Spleen (tissue), 11 donors: Measurements from ENCODE around the gene WDR4. TPM values are rescaled to one million over a fixed set of nuclear protein-coding genes. Genes with fewer than 3 reads are reported as not detected.
A peak's percentile ranks its signal among the peaks of the same experiment; 100 is the strongest.

ENCODE experiments used
- DNase-seq: peaks from one replicate; pipeline ENCODE4 v3.0.0-alpha.2; 2020
- H3K27ac ChIP-seq, 8 donors: fragments of 200-600 bp; sonication (generic) in 7 of 8; 1 replicate in 4 of 8; 2 replicates in 4 of 8; pipeline versions ENCODE4 v1.5.0 to v1.8.0; 2016 to 2021; ENCODE audit warnings: inconsistent platforms in 4 of 8, mild to moderate bottlenecking in 4 of 8, moderate library complexity in 1 of 8
- H3K27me3 ChIP-seq, 7 donors: fragments of 200-600 bp; sonication (generic) in 6 of 7; replicated peaks in 1 of 7; 1 replicate in 4 of 7; 2 replicates in 3 of 7; pipeline versions ENCODE4 v1.5.0 to v1.8.0; 2016 to 2021; ENCODE audit warnings: inconsistent platforms in 3 of 7, mild to moderate bottlenecking in 1 of 7
- H3K36me3 ChIP-seq, 6 donors: fragments of 200-600 bp; sonication (generic) in 5 of 6; 1 replicate in 4 of 6; 2 replicates in 2 of 6; pipeline versions ENCODE4 v1.5.0 to v1.8.0; 2016 to 2021; ENCODE audit warnings: inconsistent platforms in 2 of 6
- H3K4me1 ChIP-seq, 6 donors: fragments of 200-600 bp; sonication (generic) in 5 of 6; 1 replicate in 3 of 6; 2 replicates in 3 of 6; pipeline versions ENCODE4 v1.5.0 to v1.8.0; 2016 to 2021; ENCODE audit warnings: inconsistent platforms in 3 of 6
- H3K4me3 ChIP-seq, 8 donors: fragments of 200-600 bp; sonication (generic) in 7 of 8; 1 replicate in 4 of 8; 2 replicates in 4 of 8; pipeline versions ENCODE4 v1.5.0 to v1.8.0; 2016 to 2021; ENCODE audit warnings: inconsistent platforms in 4 of 8, mild to moderate bottlenecking in 4 of 8, moderate library complexity in 2 of 8
- H3K9me3 ChIP-seq, 8 donors: fragments of 200-600 bp; sonication (generic) in 7 of 8; 1 replicate in 4 of 8; 2 replicates in 4 of 8; pipeline versions ENCODE4 v1.5.0 to v1.8.0; 2016 to 2021; ENCODE audit warnings: inconsistent platforms in 4 of 8
- POLR2A ChIP-seq, 3 donors: fragments of 450-650 bp; IDR thresholded peaks; one replicate each; pipeline ENCODE4 v1.5.1; 2017; ENCODE audit warnings: antibody characterized with exemption in 3 of 3, mild to moderate bottlenecking in 1 of 3
- POLR2AphosphoS5 ChIP-seq, 3 donors: sonication (generic); formaldehyde crosslinking; IDR thresholded peaks; one replicate each; pipeline ENCODE4 v1.5.1; 2017; ENCODE audit warnings: antibody characterized with exemption in 3 of 3
- WGBS, 5 donors: extraction: QIAGEN DNeasy Blood & Tissue Kit in 3 of 5; methylation state at CpG; one replicate each; pipeline versions ENCODE4 v1.1.5 to v1.1.7; 2013 to 2018; 5-methylcytosine and 5-hydroxymethylcytosine counted together
- intact Hi-C: fragments of 100-400 bp; cut with DNase I; formaldehyde crosslinking; loops from one replicate; pipeline ENCODE4 v1.15.0; 2023; ENCODE audit warnings: low total_unique reads
- polyA plus RNA-seq, 3 donors: library from polyadenylated mRNA; stranded (reverse); fragments of 200-250 nt; gene quantifications; one replicate each; pipeline ENCODE4 v1.2.1, GENCODE V29; 2013
- total RNA-seq, 7 donors: library from RNA; depleted of rRNA in 3 of 7; stranded (reverse); fragments of >200 nt in 3 of 7; fragmentation: NEBNext Ultra II Directional in 4 of 7; extraction: Animal tissue kit (Norgen Biotek cat#: 25700) in 4 of 7; gene quantifications; one replicate each; pipeline versions ENCODE4 v1.1.0 to v1.2.1, GENCODE V29; 2016 to 2021
- TF ChIP-seq, protein P1 (sequence below), 11 experiments: fragments of 200-600 bp in 7 of 11; fragments of 450-650 bp in 4 of 11; sonication (generic) in 4 of 11; IDR thresholded peaks in 8 of 11; conservative IDR thresholded peaks in 3 of 11; 1 replicate in 7 of 11; 2 replicates in 4 of 11; pipeline versions ENCODE4 v1.4.0 to v1.8.0; 2016 to 2021; ENCODE audit warnings: antibody characterized with exemption in 11 of 11, inconsistent platforms in 4 of 11, mild to moderate bottlenecking in 1 of 11
- donor health status: healthy with polysubstance abuse.
- donor health status: DM: no; HTN: no; CAD: no; lungs with moderate emphysema.
- donor health status: DM: no; HTN: no; CAD: no.
- donor health status: Bipolar disorder and iron deficiency.
- donor health status: healthy.
- donor health status: DM: no; HTN: no; CAD: no.
- donor health status: DM: yes; HTN: yes; CAD: no.

Gene WDR4
- total and polyA plus RNA-seq, 10 donors, result 6.1 to 31.3 (median 18.5) TPM

GRCh38 chr21:42905195-42905594, 25.9 kb upstream of the WDR4 start:
- Histone ChIP-seq H3K27ac (no peak overlapping the region), H3K27me3 (no peaks in the 10 kb centered on the region), H3K4me3 (no peak overlapping the region), H3K9me3 (no peaks in the 10 kb centered on the region), H3K36me3 (peaks cover 0 to 100% (median 69%) of the 10 kb centered on the region in 6 donors), H3K4me1 (peaks cover 0 to 20% (median 0%) of the 10 kb centered on the region in 6 donors)
- 92 to 98% (median 97%) methylated on average over 8 of the region's 8 CpGs for WGBS, 5 donors
- no peak for DNase-seq
- intact Hi-C loops, result no loop called here
- TF ChIP-seq POLR2A (IDR thresholded peaks at IDR 0.05) (no peak), POLR2AphosphoS5 (IDR thresholded peaks at IDR 0.05) (no peak)
- TF ChIP-seq, protein P1, sequence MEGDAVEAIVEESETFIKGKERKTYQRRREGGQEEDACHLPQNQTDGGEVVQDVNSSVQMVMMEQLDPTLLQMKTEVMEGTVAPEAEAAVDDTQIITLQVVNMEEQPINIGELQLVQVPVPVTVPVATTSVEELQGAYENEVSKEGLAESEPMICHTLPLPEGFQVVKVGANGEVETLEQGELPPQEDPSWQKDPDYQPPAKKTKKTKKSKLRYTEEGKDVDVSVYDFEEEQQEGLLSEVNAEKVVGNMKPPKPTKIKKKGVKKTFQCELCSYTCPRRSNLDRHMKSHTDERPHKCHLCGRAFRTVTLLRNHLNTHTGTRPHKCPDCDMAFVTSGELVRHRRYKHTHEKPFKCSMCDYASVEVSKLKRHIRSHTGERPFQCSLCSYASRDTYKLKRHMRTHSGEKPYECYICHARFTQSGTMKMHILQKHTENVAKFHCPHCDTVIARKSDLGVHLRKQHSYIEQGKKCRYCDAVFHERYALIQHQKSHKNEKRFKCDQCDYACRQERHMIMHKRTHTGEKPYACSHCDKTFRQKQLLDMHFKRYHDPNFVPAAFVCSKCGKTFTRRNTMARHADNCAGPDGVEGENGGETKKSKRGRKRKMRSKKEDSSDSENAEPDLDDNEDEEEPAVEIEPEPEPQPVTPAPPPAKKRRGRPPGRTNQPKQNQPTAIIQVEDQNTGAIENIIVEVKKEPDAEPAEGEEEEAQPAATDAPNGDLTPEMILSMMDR (IDR thresholded peaks at IDR 0.05 in 8 of 11, conservative IDR thresholded peaks at IDR 0.05 in 3 of 11), result no peak

- H3K4me3 ChIP-seq, result no peak overlapping the region
- WGBS, 5 donors, result 93 to 98% (median 95%) methylated on average over 11 of the region's 11 CpGs
- H3K27ac ChIP-seq, result no peak overlapping the region
- H3K27me3 ChIP-seq, result no peaks in the 10 kb centered on the region
- H3K4me1 ChIP-seq, result peaks cover 0 to 27% (median under 1%) of the 10 kb centered on the region in 6 donors
- intact Hi-C loops, result no loop called here
- no peaks in the 10 kb centered on the region for H3K9me3 ChIP-seq
- TF ChIP-seq POLR2A (IDR thresholded peaks at IDR 0.05) (no peak), POLR2AphosphoS5 (IDR thresholded peaks at IDR 0.05) (no peak)
- TF ChIP-seq, protein P1 (IDR thresholded peaks at IDR 0.05 in 8 of 11, conservative IDR thresholded peaks at IDR 0.05 in 3 of 11), result no peak
- no peak for DNase-seq
- H3K36me3 ChIP-seq, result peaks cover 0 to 100% (median 66%) of the 10 kb centered on the region in 6 donors
Measured at GRCh38 chr21:42903817-42904216, 24.5 kb upstream of the WDR4 start.

DNA sequence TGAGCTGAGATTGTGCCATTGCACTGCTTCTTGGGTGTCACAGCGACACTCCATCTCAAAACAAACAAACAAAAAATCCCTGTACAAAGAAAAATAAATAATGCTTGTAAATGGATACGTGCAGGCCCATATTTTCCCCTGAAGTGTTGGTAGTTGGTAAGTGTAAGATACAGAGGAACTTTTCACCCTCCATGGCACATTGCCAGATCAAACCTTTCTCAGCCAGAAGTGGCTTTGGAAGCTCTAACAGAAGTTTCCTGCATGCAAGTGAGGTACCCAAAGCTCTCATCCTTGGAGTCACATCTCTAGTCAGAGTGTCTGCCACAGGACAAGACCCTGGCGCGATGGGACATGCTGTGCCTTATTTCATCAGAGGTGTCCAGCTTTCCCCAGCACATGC, 21.1 kb upstream of the WDR4 start:
- WGBS, 5 donors, result 85 to 96% (median 87%) methylated on average over 4 of the region's 4 CpGs
- Histone ChIP-seq H3K36me3 (peaks cover 0 to 94% (median 62%) of the 10 kb centered on the region in 6 donors), H3K27me3 (no peaks in the 10 kb centered on the region), H3K4me3 (no peak overlapping the region), H3K4me1 (peaks cover 0 to 46% (median 3%) of the 10 kb centered on the region in 6 donors), H3K27ac (no peak overlapping the region), H3K9me3 (no peaks in the 10 kb centered on the region)
- no peak for DNase-seq
- TF ChIP-seq, protein P1 (IDR thresholded peaks at IDR 0.05 in 8 of 11, conservative IDR thresholded peaks at IDR 0.05 in 3 of 11), result no peak
- TF ChIP-seq POLR2AphosphoS5 (IDR thresholded peaks at IDR 0.05) (no peak), POLR2A (IDR thresholded peaks at IDR 0.05) (no peak)
- intact Hi-C loops, result no loop called here

- 0 to 1% (median 0%) methylated on average over 14 to 87 of the region's 87 CpGs for WGBS, 5 donors
- Histone ChIP-seq H3K4me3 (peak within 1 kb of the TSS; percentile 54 to 99 (median 90)), H3K4me1 (peaks cover 0 to 49% (median 21%) of the 10 kb centered on the region in 6 donors), H3K27ac (peak within 1 kb of the TSS; percentile 85 to 99 (median 94)), H3K36me3 (peaks cover 0 to 26% (median 15%) of the 10 kb centered on the region in 6 donors), H3K9me3 (no peaks in the 10 kb centered on the region), H3K27me3 (no peaks in the 10 kb centered on the region)
- intact Hi-C loops, result no loop called here
- TF ChIP-seq, protein P1 (IDR thresholded peaks at IDR 0.05 in 8 of 11, conservative IDR thresholded peaks at IDR 0.05 in 3 of 11), result peak in 5 of 11 experiments; percentile 11 to 47 (median 34)
- TF ChIP-seq POLR2AphosphoS5 (IDR thresholded peaks at IDR 0.05) (peak; percentile 97 to 99 (median 98)), POLR2A (IDR thresholded peaks at IDR 0.05) (peak in 2 of 3 donors; percentile 54 to 55)
- peak; percentile 100 for DNase-seq
Measured at GRCh38 chr21:42892931-42893755, 13.8 kb upstream of the WDR4 start, which contains the start of gene NDUFV3. Gene NDUFV3, plus strand, starts transcription at chr21:42893309. Its CDS starts 25 bp downstream, at chr21:42893334.
